HG03060 (cell line): ENCODE results near the gene LTB4R.
"Not testable (repeated sequence)": the region's sequence is repeated elsewhere in the genome, so short reads cannot be mapped to it uniquely, and the experiment has no call there.

Experiments
- ATAC-seq: cut with Tn5 transposase; IDR thresholded peaks from one replicate; pipeline ENCODE4 v1.9.1; 2021; ENCODE audit warnings: low read depth, moderate number of reproducible peaks; ENCODE audit not compliant: unreplicated experiment

LTB4R gene

GRCh38 chr14:24338843-24339242, 27.5 kb downstream of the LTB4R start:
- ATAC-seq: no peak

- no peak for ATAC-seq
Measured at GRCh38 chr14:24339284-24340151, 28.2 kb downstream of the LTB4R start, which contains the start of gene RIPK3. RIPK3 (minus strand) TSS chr14:24339991; CDS start chr14:24339826, 165 bp downstream.

GRCh38 chr14:24340606-24341005, 29.3 kb downstream of the LTB4R start:
- ATAC-seq: no peak

GRCh38 chr14:24342889-24343288, 31.6 kb downstream of the LTB4R start:
- ATAC-seq: no peak

GRCh38 chr14:24343795-24344660, 32.7 kb downstream of the LTB4R start:
- no peak for ATAC-seq

GRCh38 chr14:24347134-24347533, 35.8 kb downstream of the LTB4R start:
- ATAC-seq: no peak

GRCh38 chr14:24348186-24348585, 36.9 kb downstream of the LTB4R start:
- no peak for ATAC-seq

GRCh38 chr14:24349742-24350141, 38.4 kb downstream of the LTB4R start:
- no peak for ATAC-seq

GRCh38 chr14:24351517-24351916, 40.2 kb downstream of the LTB4R start:
- no peak for ATAC-seq

- no peak for ATAC-seq
Measured at GRCh38 chr14:24353559-24354481, 42.5 kb downstream of the LTB4R start.

GRCh38 chr14:24354482-24354825, 43.2 kb downstream of the LTB4R start:
- not testable (repeated sequence) for ATAC-seq

GRCh38 chr14:24355009-24355408, 43.7 kb downstream of the LTB4R start:
- no peak for ATAC-seq

GRCh38 chr14:24356208-24356607, 44.9 kb downstream of the LTB4R start:
- ATAC-seq: no peak

- no peak for ATAC-seq
Measured at GRCh38 chr14:24360281-24360680, 49.0 kb downstream of the LTB4R start.

GRCh38 chr14:24361326-24361725, 50.0 kb downstream of the LTB4R start:
- no peak for ATAC-seq

- ATAC-seq: no peak
Measured at GRCh38 chr14:24362241-24362960, 51.1 kb downstream of the LTB4R start.

GRCh38 chr14:24363401-24363800, 52.1 kb downstream of the LTB4R start:
- ATAC-seq: no peak

GRCh38 chr14:24364841-24365240, 53.5 kb downstream of the LTB4R start:
- ATAC-seq: no peak

GRCh38 chr14:24365600-24366412, 54.5 kb downstream of the LTB4R start:
- no peak for ATAC-seq
